ENCODE measurements around the gene TTC39C.

The TTC39C gene

GRCh38 chr18:24176727-24177416 lies 162.3 kb downstream of the TTC39C start:
- no peak overlapping the region for H3K4me2 ChIP-seq (ENCODE audit: insufficient read depth, low read length)
- H4K20me1 ChIP-seq (ENCODE audit: insufficient read depth, low read length), result no peaks in the 10 kb centered on the region; the same call in 1 of the 2 replicates
- TF ChIP-seq EZH2 (IDR thresholded peaks at IDR 0.05; ENCODE audit: borderline replicate concordance, low read depth, low read length, severe bottlenecking), result no peak
- TF ChIP-seq, protein P1, sequence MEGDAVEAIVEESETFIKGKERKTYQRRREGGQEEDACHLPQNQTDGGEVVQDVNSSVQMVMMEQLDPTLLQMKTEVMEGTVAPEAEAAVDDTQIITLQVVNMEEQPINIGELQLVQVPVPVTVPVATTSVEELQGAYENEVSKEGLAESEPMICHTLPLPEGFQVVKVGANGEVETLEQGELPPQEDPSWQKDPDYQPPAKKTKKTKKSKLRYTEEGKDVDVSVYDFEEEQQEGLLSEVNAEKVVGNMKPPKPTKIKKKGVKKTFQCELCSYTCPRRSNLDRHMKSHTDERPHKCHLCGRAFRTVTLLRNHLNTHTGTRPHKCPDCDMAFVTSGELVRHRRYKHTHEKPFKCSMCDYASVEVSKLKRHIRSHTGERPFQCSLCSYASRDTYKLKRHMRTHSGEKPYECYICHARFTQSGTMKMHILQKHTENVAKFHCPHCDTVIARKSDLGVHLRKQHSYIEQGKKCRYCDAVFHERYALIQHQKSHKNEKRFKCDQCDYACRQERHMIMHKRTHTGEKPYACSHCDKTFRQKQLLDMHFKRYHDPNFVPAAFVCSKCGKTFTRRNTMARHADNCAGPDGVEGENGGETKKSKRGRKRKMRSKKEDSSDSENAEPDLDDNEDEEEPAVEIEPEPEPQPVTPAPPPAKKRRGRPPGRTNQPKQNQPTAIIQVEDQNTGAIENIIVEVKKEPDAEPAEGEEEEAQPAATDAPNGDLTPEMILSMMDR (IDR thresholded peaks at IDR 0.05; ENCODE audit: borderline replicate concordance, extremely low read depth, low read length, poor library complexity, severe bottlenecking), result peak; percentile 73
- H2AFZ ChIP-seq (ENCODE audit: low read depth, low read length), result no peak overlapping the region
- no peaks in the 10 kb centered on the region for H3K79me2 ChIP-seq (ENCODE audit: insufficient read depth, low read length)
- no peaks in the 10 kb centered on the region for H3K4me1 ChIP-seq (ENCODE audit: insufficient read depth, low read length)
- no peak overlapping the region for H3K4me3 ChIP-seq (ENCODE audit: low read depth in 1 of 2, low read length in 2 of 2)
- H3K27ac ChIP-seq (ENCODE audit: low read length), result no peak overlapping the region
- H3K27me3 ChIP-seq (ENCODE audit: insufficient read depth, low read length, poor library complexity), result no peaks in the 10 kb centered on the region
- DNase-seq (peak; percentile 57), ATAC-seq (ENCODE audit: insufficient read depth, low read depth) (peak; percentile 77)
- no peak overlapping the region for H3K9ac ChIP-seq (ENCODE audit: low read depth, low read length)
- H3K36me3 ChIP-seq (ENCODE audit: insufficient read depth, low read length), result no peaks in the 10 kb centered on the region
- no peaks in the 10 kb centered on the region for H3K9me3 ChIP-seq (ENCODE audit: insufficient read depth, low read length, severe bottlenecking)

- no peak overlapping the region for H3K9ac ChIP-seq (ENCODE audit: low read depth, low read length)
- no peaks in the 10 kb centered on the region for H3K36me3 ChIP-seq (ENCODE audit: insufficient read depth, low read length)
- ATAC-seq (ENCODE audit: insufficient read depth, low read depth) (no peak), DNase-seq (no peak)
- no peaks in the 10 kb centered on the region for H3K27me3 ChIP-seq (ENCODE audit: insufficient read depth, low read length, poor library complexity)
- H3K4me1 ChIP-seq (ENCODE audit: insufficient read depth, low read length), result no peaks in the 10 kb centered on the region
- H4K20me1 ChIP-seq (ENCODE audit: insufficient read depth, low read length), result no peaks in the 10 kb centered on the region; the same call in 1 of the 2 replicates
- TF ChIP-seq, protein P1 (IDR thresholded peaks at IDR 0.05; ENCODE audit: borderline replicate concordance, extremely low read depth, low read length, poor library complexity, severe bottlenecking), result no peak
- no peak for TF ChIP-seq EZH2 (IDR thresholded peaks at IDR 0.05; ENCODE audit: borderline replicate concordance, low read depth, low read length, severe bottlenecking)
- no peak overlapping the region for H3K4me2 ChIP-seq (ENCODE audit: insufficient read depth, low read length)
- no peaks in the 10 kb centered on the region for H3K9me3 ChIP-seq (ENCODE audit: insufficient read depth, low read length, severe bottlenecking)
- H3K27ac ChIP-seq (ENCODE audit: low read length), result no peak overlapping the region
- H3K4me3 ChIP-seq (ENCODE audit: low read depth in 1 of 2, low read length in 2 of 2), result no peak overlapping the region
- H3K79me2 ChIP-seq (ENCODE audit: insufficient read depth, low read length), result no peaks in the 10 kb centered on the region
- no peak overlapping the region for H2AFZ ChIP-seq (ENCODE audit: low read depth, low read length)
Observed at GRCh38 chr18:24177499-24178133, 163.1 kb downstream of the TTC39C start.

- Histone ChIP-seq H4K20me1 (ENCODE audit: insufficient read depth, low read length) (no peaks in the 10 kb centered on the region; the same call in 1 of the 2 replicates), H3K4me3 (ENCODE audit: low read depth in 1 of 2, low read length in 2 of 2) (no peak overlapping the region), H3K27ac (ENCODE audit: low read length) (no peak overlapping the region), H3K79me2 (ENCODE audit: insufficient read depth, low read length) (no peaks in the 10 kb centered on the region), H2AFZ (ENCODE audit: low read depth, low read length) (no peak overlapping the region), H3K36me3 (ENCODE audit: insufficient read depth, low read length) (no peaks in the 10 kb centered on the region), H3K9me3 (ENCODE audit: insufficient read depth, low read length, severe bottlenecking) (no peaks in the 10 kb centered on the region), H3K27me3 (ENCODE audit: insufficient read depth, low read length, poor library complexity) (no peaks in the 10 kb centered on the region), H3K4me1 (ENCODE audit: insufficient read depth, low read length) (no peaks in the 10 kb centered on the region), H3K9ac (ENCODE audit: low read depth, low read length) (no peak overlapping the region), H3K4me2 (ENCODE audit: insufficient read depth, low read length) (no peak overlapping the region)
- DNase-seq (no peak), ATAC-seq (ENCODE audit: insufficient read depth, low read depth) (no peak)
- TF ChIP-seq, protein P1 (IDR thresholded peaks at IDR 0.05; ENCODE audit: borderline replicate concordance, extremely low read depth, low read length, poor library complexity, severe bottlenecking), result no peak
- no peak for TF ChIP-seq EZH2 (IDR thresholded peaks at IDR 0.05; ENCODE audit: borderline replicate concordance, low read depth, low read length, severe bottlenecking)
Observed at GRCh38 chr18:24180048-24180447, 165.5 kb downstream of the TTC39C start.

Measured in DND-41 (cell line).